ENCODE data around the gene RAB10. TPM values are rescaled to one million over a fixed set of nuclear protein-coding genes. Genes with fewer than 3 reads are reported as not detected.
"Not testable (repeated sequence)": the region's sequence is repeated elsewhere in the genome, so short reads cannot be mapped to it uniquely, and the experiment has no call there.

RAB10 gene
- total RNA-seq, 1 donor from 2014 or later: 71.9 TPM

DNA sequence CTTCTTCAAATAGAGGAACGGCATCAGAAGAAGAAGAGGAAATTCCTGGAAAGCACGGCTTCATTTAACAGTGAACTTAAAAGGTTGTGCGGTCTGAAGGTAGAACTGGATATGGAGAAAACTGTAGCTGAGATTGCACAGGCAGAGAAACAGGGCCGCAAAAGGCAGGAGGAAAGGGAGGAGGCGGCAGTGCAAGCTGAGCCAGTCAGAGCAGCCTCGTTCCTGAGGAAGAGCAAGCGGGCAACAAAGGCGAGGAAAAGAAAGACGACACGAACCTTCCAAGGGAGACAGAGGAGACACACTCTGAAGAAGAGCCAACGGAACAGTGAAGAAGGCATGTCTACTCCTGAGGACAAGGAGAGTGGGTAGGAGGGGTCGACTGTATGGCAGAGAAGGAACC lies 116.4 kb downstream of the RAB10 start:
- no peak for DNase-seq (ENCODE audit: low read depth, low spot score)

GRCh38 chr2:26157580-26157979 lies 123.7 kb downstream of the RAB10 start:
- no peak for DNase-seq (ENCODE audit: low read depth, low spot score)

DNA sequence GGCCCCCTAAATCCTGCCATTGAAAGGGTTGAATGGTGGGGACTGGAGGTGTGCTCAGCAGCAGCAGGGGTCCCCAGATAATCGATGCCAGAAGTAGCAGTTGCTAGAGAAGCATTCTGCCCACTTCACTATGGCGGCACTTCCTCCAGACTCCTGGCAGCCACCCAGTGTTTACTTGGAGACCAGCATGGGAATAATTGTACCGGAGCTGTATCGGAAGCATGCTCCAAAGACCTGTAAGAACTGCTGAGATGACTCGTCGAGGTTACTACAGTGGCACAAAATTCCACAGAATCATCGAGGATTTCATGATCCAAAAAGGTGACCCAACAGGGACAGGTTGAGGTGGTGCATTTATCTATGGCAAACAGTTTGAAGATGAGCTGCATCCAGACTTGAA lies 128.0 kb downstream of the RAB10 start:
- DNase-seq (ENCODE audit: low read depth, low spot score): no peak

DNA sequence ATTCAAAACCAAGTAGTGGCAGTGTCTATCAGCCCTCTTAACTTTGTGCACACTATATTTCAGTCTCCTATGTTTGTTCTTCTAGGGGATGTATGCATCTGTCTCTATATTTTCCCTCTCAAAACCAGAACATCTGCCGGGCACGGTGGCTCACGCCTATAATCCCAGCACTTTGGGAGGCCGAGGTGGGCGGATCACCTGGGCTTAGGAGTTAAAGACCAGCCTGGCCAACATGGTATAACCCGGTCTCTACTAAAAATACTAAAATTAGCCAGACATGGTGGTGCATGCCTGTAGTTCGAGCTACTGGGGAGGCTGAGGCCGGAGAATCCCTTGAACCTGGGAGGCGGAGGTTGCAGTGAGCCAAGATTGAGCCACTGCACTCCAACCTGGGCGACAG lies 129.1 kb downstream of the RAB10 start:
- DNase-seq (ENCODE audit: low read depth, low spot score): no peak

GRCh38 chr2:26164231-26164630 lies 130.3 kb downstream of the RAB10 start:
- no peak for DNase-seq (ENCODE audit: low read depth, low spot score)

GRCh38 chr2:26164641-26165211 lies 130.8 kb downstream of the RAB10 start:
- DNase-seq (ENCODE audit: low read depth, low spot score): no peak

GRCh38 chr2:26165403-26165802 lies 131.5 kb downstream of the RAB10 start:
- no peak for DNase-seq (ENCODE audit: low read depth, low spot score)

DNA sequence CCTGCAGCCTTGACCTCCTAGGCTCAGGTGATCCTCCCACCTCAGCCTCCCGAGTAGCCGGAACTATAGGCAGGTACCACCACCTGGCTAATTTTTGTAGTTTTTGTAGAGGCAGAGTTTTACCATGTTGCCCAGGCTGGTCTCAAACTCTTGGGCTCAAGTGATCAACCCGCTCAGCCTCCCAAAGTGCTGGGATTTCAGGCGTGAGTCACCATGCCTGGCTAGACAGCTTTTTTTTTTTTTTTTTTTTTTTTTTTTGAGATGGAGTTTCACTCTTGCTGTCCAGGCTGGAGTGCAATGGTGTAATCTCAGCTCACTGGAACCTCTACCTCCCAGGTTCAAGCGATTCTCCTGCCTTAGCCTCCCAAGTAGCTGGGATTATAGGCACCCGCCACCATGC lies 132.7 kb downstream of the RAB10 start:
- DNase-seq (ENCODE audit: low read depth, low spot score): not testable (repeated sequence)

- DNase-seq (ENCODE audit: low read depth, low spot score): no peak
Observed at GRCh38 chr2:26168785-26169184, 134.9 kb downstream of the RAB10 start.

- no peak for DNase-seq (ENCODE audit: low read depth, low spot score)
Observed at GRCh38 chr2:26169226-26169625, 135.3 kb downstream of the RAB10 start.

- DNase-seq (ENCODE audit: low read depth, low spot score): no peak
Observed at GRCh38 chr2:26169681-26170414, 136.0 kb downstream of the RAB10 start.

- DNase-seq (ENCODE audit: low read depth, low spot score): no peak
Observed at GRCh38 chr2:26170795-26171194, 136.9 kb downstream of the RAB10 start.

- no peak for DNase-seq (ENCODE audit: low read depth, low spot score)
Observed at GRCh38 chr2:26172189-26172870, 138.4 kb downstream of the RAB10 start.

DNA sequence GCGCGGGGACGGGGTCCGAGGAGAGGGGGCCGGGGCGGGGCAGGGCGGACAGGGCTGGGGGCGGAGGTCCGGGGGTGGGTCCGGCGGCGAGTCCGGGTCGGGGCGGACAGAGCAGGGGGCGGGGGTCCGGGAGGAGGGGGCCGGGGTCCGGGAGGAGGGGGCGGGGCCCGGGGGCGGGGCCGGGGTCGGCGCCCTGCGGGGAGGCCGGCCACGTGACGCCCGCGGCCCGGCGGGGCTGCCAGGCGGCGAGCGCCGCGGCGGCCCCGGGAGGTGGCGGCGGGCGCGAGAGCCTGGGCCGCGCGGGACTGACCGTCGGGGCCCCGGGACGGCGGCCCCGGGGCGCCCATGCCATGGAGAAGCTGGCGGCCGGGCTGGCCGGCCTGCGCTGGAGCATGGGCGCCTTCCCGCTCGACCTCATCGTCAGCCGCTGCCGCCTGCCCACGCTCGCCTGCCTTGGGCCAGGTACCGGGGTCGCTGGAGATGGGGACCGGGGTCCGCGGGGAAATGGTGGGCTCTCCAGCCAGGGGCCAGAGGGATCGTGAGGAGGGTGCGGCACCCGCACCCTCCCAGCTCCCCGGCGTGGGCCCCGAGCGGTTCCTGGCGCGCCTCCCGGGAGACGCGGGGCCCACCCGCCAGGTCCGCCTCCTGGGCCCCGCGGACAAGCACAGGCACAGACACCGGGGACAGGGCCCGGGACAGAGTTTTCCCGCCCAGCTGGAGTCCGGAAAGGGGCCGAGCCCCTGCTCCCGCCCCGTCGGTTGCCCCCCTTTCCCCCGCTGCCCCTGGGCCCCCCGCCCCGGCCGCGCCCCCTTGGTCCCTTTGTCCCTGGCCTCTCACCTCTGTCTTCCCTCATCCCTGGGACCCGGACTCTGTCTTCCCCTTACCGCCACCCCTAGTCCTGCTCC lies 139.2 kb downstream of the RAB10 start, which contains the start of gene GAREM2:
Gene GAREM2, plus strand, starts transcription at position 218 of the 905 bp plus-strand sequence. Its CDS starts 133 bp downstream, at position 351.
- no peak for DNase-seq (ENCODE audit: low read depth, low spot score)

- DNase-seq (ENCODE audit: low read depth, low spot score): no peak
Observed at GRCh38 chr2:26173776-26174482, 140.0 kb downstream of the RAB10 start.

DNA sequence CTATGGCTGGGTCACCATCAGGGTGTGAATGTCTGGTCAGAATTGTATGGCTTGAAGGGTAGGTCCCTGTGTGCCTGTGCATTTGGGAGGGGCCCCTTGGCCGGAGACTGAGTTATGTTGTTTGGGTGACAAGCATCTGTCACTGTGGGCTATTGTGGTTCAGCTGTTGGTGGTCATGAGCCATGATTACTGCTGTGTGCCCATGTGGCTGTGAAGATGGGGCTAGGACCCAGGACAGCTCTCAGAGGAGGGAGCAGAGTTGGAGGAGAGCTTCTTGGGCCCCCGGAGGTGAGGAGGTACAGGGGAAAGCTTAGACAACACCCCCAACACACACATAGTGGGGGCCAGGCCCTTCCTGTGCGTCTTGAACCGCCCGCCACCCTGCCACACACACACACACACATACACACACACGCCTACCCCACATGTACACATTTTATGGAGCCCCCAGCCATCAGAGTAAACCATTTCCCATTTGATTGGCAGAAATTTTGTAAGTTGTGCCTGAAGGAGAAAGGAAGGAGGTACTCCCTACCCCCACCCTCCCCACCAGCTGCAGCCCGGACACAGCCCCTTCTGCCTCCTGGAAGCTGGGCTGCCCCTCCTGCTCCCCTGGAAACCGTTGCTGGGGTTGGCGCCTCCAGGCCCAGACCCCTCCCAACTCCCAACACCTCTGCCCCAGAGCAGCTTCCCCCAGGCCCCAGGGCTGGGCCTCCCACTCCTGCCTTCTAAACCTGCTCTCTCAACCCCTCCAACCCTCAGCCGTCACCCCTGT lies 141.0 kb downstream of the RAB10 start:
- DNase-seq (ENCODE audit: low read depth, low spot score): no peak

GRCh38 chr2:26175466-26176278 lies 141.8 kb downstream of the RAB10 start:
- no peak for DNase-seq (ENCODE audit: low read depth, low spot score)

GRCh38 chr2:26176279-26176615 lies 142.4 kb downstream of the RAB10 start:
- DNase-seq (ENCODE audit: low read depth, low spot score): no peak

GRCh38 chr2:26177122-26177521 lies 143.2 kb downstream of the RAB10 start:
- DNase-seq (ENCODE audit: low read depth, low spot score): no peak
